HepG2 (cell line): ENCODE results near the gene C11orf24. TPM values are rescaled to one million over a fixed set of nuclear protein-coding genes. Genes with fewer than 3 reads are reported as not detected.
A peak's percentile ranks its signal among the peaks of the same experiment; 100 is the strongest.

Experiments used
- CBFB ChIP-seq: sonication (generic); formaldehyde crosslinking; IDR thresholded peaks from 2 replicates; pipeline ENCODE4 v1.4.0; 2020; ENCODE audit warnings: missing genetic modification reagents
- EEA1 ChIP-seq: sonication (generic); formaldehyde crosslinking; IDR thresholded peaks from 2 replicates; pipeline ENCODE4 v1.5.1; 2020; ENCODE audit warnings: mild to moderate bottlenecking, missing genetic modification reagents, borderline replicate concordance
- ESRRA ChIP-seq: sonication (generic); formaldehyde crosslinking; IDR thresholded peaks from 2 replicates; pipeline ENCODE4 v1.5.1; 2020; ENCODE audit warnings: mild to moderate bottlenecking, low read depth, missing genetic modification reagents
- FLYWCH1 ChIP-seq: sonication (generic); formaldehyde crosslinking; IDR thresholded peaks from 2 replicates; pipeline ENCODE4 v1.8.1; 2023; ENCODE audit warnings: mild to moderate bottlenecking, missing genetic modification reagents
- HDAC2 ChIP-seq: sonication (generic); formaldehyde crosslinking; IDR thresholded peaks from 2 replicates; pipeline ENCODE4 v1.4.0; 2020; ENCODE audit warnings: missing genetic modification reagents
- HHEX ChIP-seq: IDR thresholded peaks from 2 replicates; pipeline ENCODE4 v1.6.1; 2016; ENCODE audit warnings: control low read depth
- HIC2 ChIP-seq: sonication (generic); formaldehyde crosslinking; IDR thresholded peaks from 2 replicates; pipeline ENCODE4 v1.9.0; 2022; ENCODE audit warnings: low read depth, missing genetic modification reagents
- KAT7 ChIP-seq: IDR thresholded peaks from 2 replicates; pipeline ENCODE4 v1.6.1; 2018; ENCODE audit warnings: borderline replicate concordance, missing compliant biosample characterization
- MBNL3 ChIP-seq: fragments of 250-450 bp; sonication (Bioruptor Pico); conservative IDR thresholded peaks from 2 replicates; pipeline ENCODE4 v1.8.0; 2022; ENCODE audit warnings: mild to moderate bottlenecking, inconsistent platforms
- NFATC3 ChIP-seq: sonication (generic); formaldehyde crosslinking; IDR thresholded peaks from 2 replicates; pipeline ENCODE4 v1.5.1; 2020; ENCODE audit warnings: mild to moderate bottlenecking, missing genetic modification reagents
- TERF1 ChIP-seq: sonication (generic); formaldehyde crosslinking; IDR thresholded peaks from 2 replicates; pipeline ENCODE4 v1.8.0; 2022; ENCODE audit warnings: mild to moderate bottlenecking, missing genetic modification reagents, moderate library complexity
- THAP9 ChIP-seq: sonication (generic); formaldehyde crosslinking; IDR thresholded peaks from 2 replicates; pipeline ENCODE4; 2020; ENCODE audit warnings: missing genetic modification reagents, mild to moderate bottlenecking, borderline replicate concordance
- ZBTB33 ChIP-seq: sonication (generic); formaldehyde crosslinking; IDR thresholded peaks from 2 replicates; pipeline ENCODE4 v1.4.0; 2020; ENCODE audit warnings: missing genetic modification reagents
- ZNF318 ChIP-seq: sonication (generic); formaldehyde crosslinking; IDR thresholded peaks from 2 replicates; pipeline ENCODE4 v1.4.0; 2020; ENCODE audit warnings: mild to moderate bottlenecking, missing genetic modification reagents
- polyA plus RNA-seq, 8 experiments: library from polyadenylated mRNA; depleted of rRNA in 3 of 8; stranded (reverse) in 7 of 8; unstranded in 1 of 8; fragments of >200 nt; fragmentation: Illumina TruSeq in 4 of 8; extraction: Trizol in 4 of 8; gene quantifications; 2 replicates each; pipeline versions ENCODE4 v1.2.1 to v1.2.3, GENCODE V29; 2011 to 2016; ENCODE audit warnings: low read depth in 4 of 8, missing spikeins in 1 of 8, mixed read lengths in 1 of 8; ENCODE audit not compliant: insufficient read depth in 1 of 8
- total RNA-seq, 5 experiments: library from RNA; depleted of rRNA; stranded (reverse); fragments of >200 nt; fragmentation: Illumina TruSeq; extraction: Trizol; gene quantifications; 2 replicates each; pipeline ENCODE4 v1.2.3, GENCODE V29; 2016; ENCODE audit warnings: low read depth in 1 of 5

Gene C11orf24
- total and polyA plus RNA-seq, 2 of the 13 experiments (the other 11 are each of a cell fraction or from before 2014, with no cell fraction given), result 52.9 to 55.5 TPM

- TF ChIP-seq ZBTB33 (CRISPR knock-in tag) (peak; percentile 98), MBNL3 (no peak), TERF1 (CRISPR knock-in tag) (no peak), ZNF318 (CRISPR knock-in tag) (no peak), FLYWCH1 (CRISPR knock-in tag) (no peak), HIC2 (CRISPR knock-in tag) (peak; percentile 90), HDAC2 (peak; percentile 47), CBFB (CRISPR knock-in tag) (peak; percentile 31; the same call in 1 of the 2 replicates), KAT7 (CRISPR knock-in tag) (no peak), THAP9 (CRISPR knock-in tag) (0 out of 2 replicates have a peak, but pooled peaks have one; percentile 18), EEA1 (CRISPR knock-in tag) (no peak), NFATC3 (no peak), ESRRA (no peak), HHEX (CRISPR knock-in tag) (no peak)
Measured at GRCh38 chr11:68302670-68303069, 30.9 kb upstream of the C11orf24 start (continued).
